SK-N-SH (cell line): ENCODE results near the gene PRSS56.

Experiments
- EZH2phosphoT487 ChIP-seq: fragments of 200-600 bp; sonication (generic); IDR thresholded peaks from 2 replicates; pipeline ENCODE4 v1.6.1; 2017; ENCODE audit warnings: low read depth, mixed run types, mild to moderate bottlenecking, antibody characterized with exemption, moderate library complexity, borderline replicate concordance
- FOXM1 ChIP-seq: IDR thresholded peaks from 2 replicates; pipeline ENCODE4 v1.4.0; 2012; ENCODE audit warnings: low read depth, mild to moderate bottlenecking
- GABPA ChIP-seq: IDR thresholded peaks from 2 replicates; pipeline ENCODE4 v1.4.0; 2012; ENCODE audit warnings: low read depth, mild to moderate bottlenecking
- NFIC ChIP-seq: IDR thresholded peaks from 2 replicates; pipeline ENCODE4 v1.4.0; 2012; ENCODE audit warnings: borderline replicate concordance
- TF ChIP-seq, protein P1 (sequence below): fragments of 200-600 bp; sonication (generic); IDR thresholded peaks from 2 replicates; pipeline ENCODE4 v1.6.1; 2017; ENCODE audit warnings: antibody characterized with exemption, mild to moderate bottlenecking, moderate library complexity

DNA sequence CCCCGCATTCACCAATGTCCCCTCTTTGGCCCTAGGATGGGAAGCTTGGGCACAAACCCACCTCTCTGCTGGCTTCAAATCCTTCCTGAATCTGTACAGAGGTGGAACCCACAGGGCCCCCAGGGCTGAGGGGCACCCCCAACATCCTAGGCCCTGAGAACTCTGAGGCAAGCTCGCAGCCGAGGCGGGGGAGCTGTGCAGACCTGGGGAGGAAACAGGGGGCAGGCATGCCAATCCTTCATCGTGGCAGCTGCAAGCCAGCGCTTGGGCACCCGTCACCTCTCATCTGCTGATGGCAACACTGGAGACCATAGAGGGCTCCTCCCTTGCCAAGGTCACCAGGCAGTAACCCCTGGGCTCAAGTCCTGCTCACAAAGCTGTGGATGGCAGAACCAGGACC lies 43.4 kb upstream of the PRSS56 start:
- TF ChIP-seq FOXM1 (no peak), GABPA (no peak), EZH2phosphoT487 (no peak), NFIC (no peak)
- TF ChIP-seq, protein P1, sequence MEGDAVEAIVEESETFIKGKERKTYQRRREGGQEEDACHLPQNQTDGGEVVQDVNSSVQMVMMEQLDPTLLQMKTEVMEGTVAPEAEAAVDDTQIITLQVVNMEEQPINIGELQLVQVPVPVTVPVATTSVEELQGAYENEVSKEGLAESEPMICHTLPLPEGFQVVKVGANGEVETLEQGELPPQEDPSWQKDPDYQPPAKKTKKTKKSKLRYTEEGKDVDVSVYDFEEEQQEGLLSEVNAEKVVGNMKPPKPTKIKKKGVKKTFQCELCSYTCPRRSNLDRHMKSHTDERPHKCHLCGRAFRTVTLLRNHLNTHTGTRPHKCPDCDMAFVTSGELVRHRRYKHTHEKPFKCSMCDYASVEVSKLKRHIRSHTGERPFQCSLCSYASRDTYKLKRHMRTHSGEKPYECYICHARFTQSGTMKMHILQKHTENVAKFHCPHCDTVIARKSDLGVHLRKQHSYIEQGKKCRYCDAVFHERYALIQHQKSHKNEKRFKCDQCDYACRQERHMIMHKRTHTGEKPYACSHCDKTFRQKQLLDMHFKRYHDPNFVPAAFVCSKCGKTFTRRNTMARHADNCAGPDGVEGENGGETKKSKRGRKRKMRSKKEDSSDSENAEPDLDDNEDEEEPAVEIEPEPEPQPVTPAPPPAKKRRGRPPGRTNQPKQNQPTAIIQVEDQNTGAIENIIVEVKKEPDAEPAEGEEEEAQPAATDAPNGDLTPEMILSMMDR, result no peak
